ENCODE data around the gene TRNP1.
"Not testable (repeated sequence)": the region's sequence is repeated elsewhere in the genome, so short reads cannot be mapped to it uniquely, and the experiment has no call there.

TRNP1 gene

DNA sequence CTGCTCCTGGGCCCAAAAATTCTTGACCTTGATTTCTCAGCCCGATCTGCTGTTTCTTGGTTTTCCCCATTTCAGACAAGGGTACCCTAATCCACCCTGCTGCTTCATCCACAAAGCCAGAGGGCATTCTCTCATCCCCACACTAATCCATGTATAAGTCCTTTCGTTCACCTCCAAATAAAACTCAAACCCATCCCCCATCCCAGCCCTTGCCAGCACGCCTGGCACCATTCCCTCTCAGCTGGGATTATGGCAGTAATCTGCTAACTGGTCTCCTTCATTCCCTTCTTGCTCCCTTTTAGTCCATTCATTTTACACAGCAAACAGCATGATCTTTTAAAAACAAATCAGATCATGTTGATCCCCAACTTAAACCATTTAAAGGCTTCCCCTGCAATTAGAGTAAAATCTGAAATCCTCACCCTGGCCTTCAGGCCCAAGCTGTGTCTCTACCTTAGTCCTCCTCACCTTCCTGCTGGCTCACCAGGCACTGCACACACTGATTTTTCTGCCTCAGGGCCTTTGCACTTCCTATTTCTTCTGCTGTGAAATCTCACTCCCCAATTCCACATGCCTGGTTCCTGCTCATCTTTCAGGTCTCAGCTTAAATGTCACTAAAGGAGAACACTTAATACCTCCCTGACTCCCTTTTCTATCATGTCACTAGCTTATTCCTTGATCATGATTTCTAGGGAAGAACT is 12.2 kb upstream of the TRNP1 start:
- H3K4me3 ChIP-seq (ENCODE audit: severe bottlenecking), result no peak overlapping the region
- TF ChIP-seq, protein P1, sequence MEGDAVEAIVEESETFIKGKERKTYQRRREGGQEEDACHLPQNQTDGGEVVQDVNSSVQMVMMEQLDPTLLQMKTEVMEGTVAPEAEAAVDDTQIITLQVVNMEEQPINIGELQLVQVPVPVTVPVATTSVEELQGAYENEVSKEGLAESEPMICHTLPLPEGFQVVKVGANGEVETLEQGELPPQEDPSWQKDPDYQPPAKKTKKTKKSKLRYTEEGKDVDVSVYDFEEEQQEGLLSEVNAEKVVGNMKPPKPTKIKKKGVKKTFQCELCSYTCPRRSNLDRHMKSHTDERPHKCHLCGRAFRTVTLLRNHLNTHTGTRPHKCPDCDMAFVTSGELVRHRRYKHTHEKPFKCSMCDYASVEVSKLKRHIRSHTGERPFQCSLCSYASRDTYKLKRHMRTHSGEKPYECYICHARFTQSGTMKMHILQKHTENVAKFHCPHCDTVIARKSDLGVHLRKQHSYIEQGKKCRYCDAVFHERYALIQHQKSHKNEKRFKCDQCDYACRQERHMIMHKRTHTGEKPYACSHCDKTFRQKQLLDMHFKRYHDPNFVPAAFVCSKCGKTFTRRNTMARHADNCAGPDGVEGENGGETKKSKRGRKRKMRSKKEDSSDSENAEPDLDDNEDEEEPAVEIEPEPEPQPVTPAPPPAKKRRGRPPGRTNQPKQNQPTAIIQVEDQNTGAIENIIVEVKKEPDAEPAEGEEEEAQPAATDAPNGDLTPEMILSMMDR (IDR thresholded peaks at IDR 0.05; ENCODE audit: poor library complexity, severe bottlenecking), result no peak

DNA sequence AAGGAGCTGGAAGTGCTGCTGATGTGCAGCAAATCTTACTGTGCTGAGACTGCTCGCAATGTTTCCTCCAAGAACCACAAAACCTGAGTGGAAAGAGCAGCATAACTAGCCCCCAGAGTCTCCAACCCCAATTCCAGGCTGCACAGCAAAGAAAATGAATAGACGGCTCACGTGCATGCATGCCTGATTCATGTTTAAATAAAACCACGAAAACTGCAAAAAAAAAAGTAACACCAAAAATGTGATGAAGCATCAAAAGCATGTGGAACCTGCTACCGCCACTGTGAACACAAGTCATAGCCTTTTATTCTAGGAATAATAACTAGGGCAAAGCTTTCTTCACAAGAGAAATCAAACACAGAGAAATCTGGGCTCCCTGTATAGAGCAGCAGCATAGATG is 9.6 kb upstream of the TRNP1 start:
- Histone ChIP-seq H3K9me3 (ENCODE audit: severe bottlenecking) (no peaks in the 10 kb centered on the region), H3K4me3 (ENCODE audit: severe bottlenecking) (no peak overlapping the region), H3K27me3 (ENCODE audit: insufficient read depth, poor library complexity, severe bottlenecking) (no peaks in the 10 kb centered on the region), H3K36me3 (ENCODE audit: low read depth) (no peaks in the 10 kb centered on the region), H3K27ac (ENCODE audit: poor library complexity, severe bottlenecking) (no peak overlapping the region), H3K4me1 (ENCODE audit: insufficient read depth, poor library complexity, severe bottlenecking) (no peaks in the 10 kb centered on the region)
- no peak for DNase-seq (ENCODE audit: low spot score)
- ATAC-seq (ENCODE audit: low read depth), result no peak
- TF ChIP-seq, protein P1 (IDR thresholded peaks at IDR 0.05; ENCODE audit: poor library complexity, severe bottlenecking), result no peak

More for the DNA sequence above, 12.2 kb upstream of the TRNP1 start:
- H3K4me1 ChIP-seq (ENCODE audit: insufficient read depth, poor library complexity, severe bottlenecking), result no peaks in the 10 kb centered on the region
- DNase-seq (ENCODE audit: low spot score) (no peak), ATAC-seq (ENCODE audit: low read depth) (no peak)
- no peak overlapping the region for H3K27ac ChIP-seq (ENCODE audit: poor library complexity, severe bottlenecking)
- H3K9me3 ChIP-seq (ENCODE audit: severe bottlenecking), result no peaks in the 10 kb centered on the region
- no peaks in the 10 kb centered on the region for H3K27me3 ChIP-seq (ENCODE audit: insufficient read depth, poor library complexity, severe bottlenecking)
- H3K36me3 ChIP-seq (ENCODE audit: low read depth), result no peaks in the 10 kb centered on the region

DNA sequence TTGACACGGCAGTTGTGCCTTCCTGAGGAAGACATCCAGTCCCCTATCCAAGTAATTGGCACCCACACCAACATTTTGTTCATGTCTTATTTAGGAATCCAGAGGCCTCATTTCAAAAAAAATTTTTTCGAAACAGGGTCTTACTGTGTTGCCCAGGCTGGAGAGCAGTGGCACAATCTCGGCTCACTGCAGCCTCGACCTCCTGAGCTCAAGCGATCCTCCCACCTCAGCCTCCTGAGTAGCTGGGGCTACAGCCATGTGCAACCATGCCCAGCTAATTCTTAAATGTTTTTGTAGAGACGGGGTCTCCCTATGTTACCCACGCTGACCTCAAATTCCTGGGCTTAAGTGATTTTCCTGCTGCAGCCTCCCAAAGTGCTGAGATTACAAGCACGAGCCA is 9.2 kb upstream of the TRNP1 start:
- TF ChIP-seq, protein P1 (IDR thresholded peaks at IDR 0.05; ENCODE audit: poor library complexity, severe bottlenecking), result no peak
- no peaks in the 10 kb centered on the region for H3K27me3 ChIP-seq (ENCODE audit: insufficient read depth, poor library complexity, severe bottlenecking)

DNA sequence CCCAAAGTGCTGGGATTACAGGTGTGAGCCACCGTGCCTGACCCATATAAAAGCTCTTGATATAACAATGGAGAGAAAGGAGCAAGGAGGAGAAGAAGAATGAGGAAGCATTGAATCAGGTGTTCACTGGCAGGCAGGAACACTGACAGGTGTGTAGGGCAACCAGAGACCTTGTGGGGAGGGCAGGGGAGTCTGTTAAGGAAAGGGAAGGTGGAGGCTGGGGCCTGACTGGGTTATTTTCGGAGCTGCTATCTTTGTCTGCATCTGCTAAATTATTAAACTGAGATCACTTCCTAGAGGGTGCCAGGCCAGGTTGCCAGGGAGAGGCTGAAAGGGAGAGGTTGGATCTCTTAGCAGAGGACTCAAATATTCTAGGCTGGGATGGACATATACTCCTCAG is 6.8 kb upstream of the TRNP1 start:
- DNase-seq (ENCODE audit: low spot score) (no peak), ATAC-seq (ENCODE audit: low read depth) (no peak)
- TF ChIP-seq, protein P1 (IDR thresholded peaks at IDR 0.05; ENCODE audit: poor library complexity, severe bottlenecking), result no peak
- no peaks in the 10 kb centered on the region for H3K27me3 ChIP-seq (ENCODE audit: insufficient read depth, poor library complexity, severe bottlenecking)
- peaks cover 14% of the 10 kb centered on the region for H3K4me1 ChIP-seq (ENCODE audit: insufficient read depth, poor library complexity, severe bottlenecking)
- H3K9me3 ChIP-seq (ENCODE audit: severe bottlenecking), result no peaks in the 10 kb centered on the region
- no peak overlapping the region for H3K4me3 ChIP-seq (ENCODE audit: severe bottlenecking)
- no peak overlapping the region for H3K27ac ChIP-seq (ENCODE audit: poor library complexity, severe bottlenecking)
- no peaks in the 10 kb centered on the region for H3K36me3 ChIP-seq (ENCODE audit: low read depth)

More for the DNA sequence above, 9.2 kb upstream of the TRNP1 start:
- ATAC-seq (ENCODE audit: low read depth), result no peak
- Histone ChIP-seq H3K4me1 (ENCODE audit: insufficient read depth, poor library complexity, severe bottlenecking) (no peaks in the 10 kb centered on the region), H3K4me3 (ENCODE audit: severe bottlenecking) (no peak overlapping the region), H3K27ac (ENCODE audit: poor library complexity, severe bottlenecking) (no peak overlapping the region), H3K36me3 (ENCODE audit: low read depth) (no peaks in the 10 kb centered on the region), H3K9me3 (ENCODE audit: severe bottlenecking) (no peaks in the 10 kb centered on the region)
- DNase-seq (ENCODE audit: low spot score), result no peak

DNA sequence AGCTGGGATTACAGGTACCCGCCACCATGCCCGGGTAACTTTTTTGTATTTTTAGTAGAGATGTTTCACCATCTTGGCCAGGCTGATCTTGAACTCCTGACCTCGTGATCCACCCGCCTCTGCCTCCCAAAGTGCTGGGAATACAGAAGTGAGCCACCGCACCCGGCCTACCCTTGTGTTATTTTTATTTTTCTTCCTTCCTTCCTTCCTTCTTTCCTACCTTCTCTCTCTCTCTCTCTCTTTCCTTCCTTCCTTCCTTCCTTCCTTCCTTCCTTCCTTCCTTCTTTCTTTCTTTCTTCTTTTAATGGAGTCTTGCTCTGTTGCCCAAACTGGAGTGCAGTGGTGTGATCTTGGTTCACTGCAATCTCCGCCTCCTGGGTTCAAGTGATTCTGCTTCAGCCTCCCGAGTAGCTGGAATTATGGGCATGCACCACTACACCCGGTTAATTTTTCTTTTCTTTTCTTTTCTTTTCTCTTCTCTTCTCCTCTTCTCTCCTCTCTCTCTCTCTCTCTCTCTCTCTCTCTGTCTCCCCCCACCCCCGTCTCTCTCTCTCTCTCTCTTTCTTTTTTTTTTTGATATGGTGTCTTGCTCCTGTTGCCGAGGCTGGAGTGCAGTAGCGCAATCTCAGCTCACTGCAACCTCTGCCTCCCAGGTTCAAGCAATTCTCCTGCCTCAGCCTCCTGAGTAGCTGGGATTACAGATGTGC is 3.9 kb upstream of the TRNP1 start:
- not testable (repeated sequence) for H3K9me3 ChIP-seq (ENCODE audit: severe bottlenecking); H3K27me3 ChIP-seq (ENCODE audit: insufficient read depth, poor library complexity, severe bottlenecking); H3K36me3 ChIP-seq (ENCODE audit: low read depth); DNase-seq (ENCODE audit: low spot score); ATAC-seq (ENCODE audit: low read depth); H3K4me3 ChIP-seq (ENCODE audit: severe bottlenecking); H3K27ac ChIP-seq (ENCODE audit: poor library complexity, severe bottlenecking)
- peaks cover 16% of the 10 kb centered on the region for H3K4me1 ChIP-seq (ENCODE audit: insufficient read depth, poor library complexity, severe bottlenecking)

All from RWPE2 (cell line).